HepG2 (cell line): ENCODE data around the gene ALS2CL. TPM values are rescaled to one million over a fixed set of nuclear protein-coding genes. Genes with fewer than 3 reads are reported as not detected.

ENCODE experiments used
- ATAC-seq: fragments of 200-7000 bp; cut with Tn5 transposase; 3 replicates; pipeline ENCODE4 v1.9.1; 2020; ENCODE audit warnings: mild to moderate bottlenecking, moderate library complexity
- BruUV-seq: library from RNA; stranded (reverse); fragments of 400-500 nt; replicated peaks from 2 replicates; lab custom pipeline; 2021; lab: Mats Ljungman, UMichigan
- CTCF ChIA-PET: fragments of 300-600 bp; formaldehyde crosslinking; extraction: SDS; loops from one replicate; lab custom pipeline; 2021; ENCODE audit warnings: low total read pairs, inconsistent platforms, low intra/inter-chr PET ratio; lab: Yijun Ruan, JAX
- POLR2A ChIA-PET: fragments of 350-600 bp; sonication (Branson Sonifier 250); formaldehyde crosslinking; loops from one replicate; lab custom pipeline; 2020; ENCODE audit warnings: antibody characterized with exemption, inconsistent platforms; lab: Yijun Ruan, JAX
- DNase-seq: peaks from one replicate; pipeline ENCODE4 v3.0.0-alpha.2; 2015; ENCODE audit warnings: low spot score
- FAIRE-seq: peaks from 3 replicates; lab custom pipeline; 2011; peaks lifted over from hg19 to GRCh38; lab: Jason Lieb, UNC
- H2AFZ ChIP-seq: one replicate; pipeline ENCODE4 v1.6.1; 2011; ENCODE audit warnings: low read length, inconsistent platforms
- H3K27ac ChIP-seq: fragments of 300-600 bp; 3 replicates; pipeline ENCODE4 v1.8.0; 2011; ENCODE audit warnings: mixed run types, mild to moderate bottlenecking, mixed read lengths, low read length, inconsistent platforms; ENCODE audit not compliant: insufficient read depth; ENCODE audit errors: extremely low read length
- H3K27me3 ChIP-seq, 2 experiments: fragments of 200-600 bp in 1 of 2; 2 replicates in 1 of 2; 3 replicates in 1 of 2; pipeline versions ENCODE4 v1.6.0 to v1.8.0; 2011; ENCODE audit warnings: low read length in 2 of 2, mild to moderate bottlenecking in 2 of 2, moderate library complexity in 2 of 2, inconsistent platforms in 1 of 2; ENCODE audit not compliant: insufficient read depth in 2 of 2, control insufficient read depth in 1 of 2
- H3K36me3 ChIP-seq, 2 experiments: fragments of 200-600 bp in 1 of 2; replicated peaks in 1 of 2; 2 replicates in 1 of 2; 3 replicates in 1 of 2; pipeline versions ENCODE4 v1.5.1 to v1.8.0; 2011; ENCODE audit warnings: low read length in 2 of 2, inconsistent platforms in 1 of 2; ENCODE audit not compliant: insufficient read depth in 2 of 2, control insufficient read depth in 1 of 2
- H3K4me1 ChIP-seq: 2 replicates; pipeline ENCODE4 v1.5.1; 2012; ENCODE audit warnings: low read length, inconsistent platforms; ENCODE audit not compliant: insufficient read depth
- H3K4me2 ChIP-seq: 2 replicates; pipeline ENCODE4 v1.6.0; 2011; ENCODE audit warnings: low read depth, low read length, inconsistent platforms
- H3K4me3 ChIP-seq, 3 experiments: fragments of 200-600 bp in 1 of 3; sonication (generic), shearing (Covaris generic) in 1 of 3; replicated peaks in 1 of 3; 2 replicates each; pipeline ENCODE4 v1.5.1; 2011 to 2016; ENCODE audit warnings: low read length in 3 of 3, inconsistent platforms in 2 of 3, low read depth in 2 of 3, mild to moderate bottlenecking in 2 of 3, control low read depth in 1 of 3, mixed read lengths in 1 of 3; ENCODE audit not compliant: insufficient read depth in 1 of 3
- H3K79me2 ChIP-seq: one replicate; pipeline ENCODE4 v1.6.1; 2011; ENCODE audit warnings: low read length, inconsistent platforms; ENCODE audit not compliant: insufficient read depth
- H3K9ac ChIP-seq: 2 replicates; pipeline ENCODE4 v1.6.0; 2011; ENCODE audit warnings: mild to moderate bottlenecking, low read depth, low read length, inconsistent platforms; ENCODE audit not compliant: insufficient read depth
- H3K9me3 ChIP-seq: 2 replicates; pipeline ENCODE4 v1.5.1; 2012; ENCODE audit warnings: mild to moderate bottlenecking, low read length
- H4K20me1 ChIP-seq: 2 replicates; pipeline ENCODE4 v1.6.0; 2011; ENCODE audit warnings: inconsistent platforms, mild to moderate bottlenecking, low read length, moderate library complexity; ENCODE audit not compliant: insufficient read depth
- BRD4 ChIP-seq: sonication (generic); formaldehyde crosslinking; IDR thresholded peaks from 2 replicates; pipeline ENCODE4 v1.4.0; 2020; ENCODE audit warnings: missing genetic modification reagents
- CHD2 ChIP-seq: IDR thresholded peaks from 2 replicates; pipeline ENCODE4 v1.6.1; 2011; ENCODE audit warnings: low read depth, low read length, improper control_type of control experiment
- ESRRA ChIP-seq: sonication (generic); formaldehyde crosslinking; IDR thresholded peaks from 2 replicates; pipeline ENCODE4 v1.5.1; 2020; ENCODE audit warnings: mild to moderate bottlenecking, low read depth, missing genetic modification reagents
- GABPA ChIP-seq, 2 experiments: IDR thresholded peaks; 2 replicates each; pipeline ENCODE4 v1.6.1; 2011 to 2016; ENCODE audit warnings: low read depth in 2 of 2, low read length in 1 of 2, missing biosample characterization in 1 of 2, missing genetic modification characterization in 1 of 2
- HIVEP1 ChIP-seq: sonication (generic); formaldehyde crosslinking; IDR thresholded peaks from 2 replicates; pipeline ENCODE4 v1.4.0; 2020; ENCODE audit warnings: mild to moderate bottlenecking, missing genetic modification reagents
- KDM6A ChIP-seq: IDR thresholded peaks from 2 replicates; pipeline ENCODE4 v1.6.1; 2016; ENCODE audit warnings: low read depth
- MTF1 ChIP-seq: sonication (generic); formaldehyde crosslinking; IDR thresholded peaks from 2 replicates; pipeline ENCODE4 v1.5.0; 2020; ENCODE audit warnings: missing genetic modification reagents
- MYC ChIP-seq: sonication (generic); formaldehyde crosslinking; IDR thresholded peaks from 2 replicates; pipeline ENCODE4 v1.9.0; 2021; ENCODE audit warnings: missing genetic modification reagents, borderline replicate concordance
- NR2F1 ChIP-seq, 2 experiments: fragments of 450-650 bp in 1 of 2; formaldehyde crosslinking in 1 of 2; IDR thresholded peaks; 2 replicates each; pipeline versions ENCODE4 v1.5.0 to v1.6.1; 2016 to 2020; ENCODE audit warnings: mild to moderate bottlenecking in 1 of 2, missing compliant biosample characterization in 1 of 2, missing genetic modification reagents in 1 of 2, moderate library complexity in 1 of 2
- TAF1 ChIP-seq: sonication (generic); formaldehyde crosslinking; IDR thresholded peaks from 2 replicates; pipeline ENCODE4 v1.4.0; 2020; ENCODE audit warnings: missing genetic modification reagents
- TOE1 ChIP-seq: sonication (generic); formaldehyde crosslinking; IDR thresholded peaks from 2 replicates; pipeline ENCODE4 v1.4.0; 2020; ENCODE audit warnings: mild to moderate bottlenecking, missing genetic modification reagents
- TRIM24 ChIP-seq: sonication (generic); formaldehyde crosslinking; IDR thresholded peaks from 2 replicates; pipeline ENCODE4 v1.8.0; 2022; ENCODE audit warnings: mild to moderate bottlenecking, missing genetic modification reagents
- ZNF441 ChIP-seq: sonication (generic); formaldehyde crosslinking; IDR thresholded peaks from 2 replicates; pipeline ENCODE4 v1.7.0; 2021; ENCODE audit warnings: missing genetic modification reagents, borderline replicate concordance
- ZNF713 ChIP-seq: sonication (generic); formaldehyde crosslinking; IDR thresholded peaks from 2 replicates; pipeline ENCODE4 v1.4.0; 2020; ENCODE audit warnings: mild to moderate bottlenecking, missing genetic modification reagents
- ZNF75D ChIP-seq: sonication (generic); formaldehyde crosslinking; IDR thresholded peaks from 2 replicates; pipeline ENCODE4 v1.8.1; 2023; ENCODE audit warnings: missing genetic modification reagents, mild to moderate bottlenecking, borderline replicate concordance
- WGBS: methylation state at CpG from one replicate; pipeline ENCODE4 v1.1.6; 2017; ENCODE audit warnings: low lambda C conversion rate; 5-methylcytosine and 5-hydroxymethylcytosine counted together
- in situ Hi-C: cut with HindIII; loops from 2 replicates; pipeline ENCODE4 v1.10.0; 2017; ENCODE audit warnings: low pct_unique_long_range_greater_than_20kb; ENCODE audit not compliant: extremely low pct_ligation_motif_present
- intact Hi-C: fragments of 100-400 bp; cut with micrococcal nuclease; formaldehyde crosslinking; loops from one replicate; pipeline ENCODE4 v1.10.0; 2022; ENCODE audit not compliant: unreplicated experiment
- polyA plus RNA-seq, 8 experiments: library from polyadenylated mRNA; depleted of rRNA in 3 of 8; stranded (reverse) in 7 of 8; unstranded in 1 of 8; fragments of >200 nt; fragmentation: Illumina TruSeq in 4 of 8; extraction: Trizol in 4 of 8; gene quantifications; 2 replicates each; pipeline versions ENCODE4 v1.2.1 to v1.2.3, GENCODE V29; 2011 to 2016; ENCODE audit warnings: low read depth in 4 of 8, missing spikeins in 1 of 8, mixed read lengths in 1 of 8; ENCODE audit not compliant: insufficient read depth in 1 of 8
- total RNA-seq, 5 experiments: library from RNA; depleted of rRNA; stranded (reverse); fragments of >200 nt; fragmentation: Illumina TruSeq; extraction: Trizol; gene quantifications; 2 replicates each; pipeline ENCODE4 v1.2.3, GENCODE V29; 2016; ENCODE audit warnings: low read depth in 1 of 5
- TF ChIP-seq, protein P1 (sequence below), 2 experiments: sonication (generic) in 1 of 2; formaldehyde crosslinking in 1 of 2; IDR thresholded peaks; 2 replicates each; pipeline versions ENCODE4 v1.4.0 to v1.6.1; 2018 to 2020; ENCODE audit warnings: missing genetic modification reagents in 2 of 2, borderline replicate concordance in 1 of 2, low read depth in 1 of 2, mild to moderate bottlenecking in 1 of 2, missing biosample characterization in 1 of 2

Gene ALS2CL
- total and polyA plus RNA-seq, 2 of the 13 experiments (the other 11 are each of a cell fraction or from before 2014, with no cell fraction given) = not detected

DNA sequence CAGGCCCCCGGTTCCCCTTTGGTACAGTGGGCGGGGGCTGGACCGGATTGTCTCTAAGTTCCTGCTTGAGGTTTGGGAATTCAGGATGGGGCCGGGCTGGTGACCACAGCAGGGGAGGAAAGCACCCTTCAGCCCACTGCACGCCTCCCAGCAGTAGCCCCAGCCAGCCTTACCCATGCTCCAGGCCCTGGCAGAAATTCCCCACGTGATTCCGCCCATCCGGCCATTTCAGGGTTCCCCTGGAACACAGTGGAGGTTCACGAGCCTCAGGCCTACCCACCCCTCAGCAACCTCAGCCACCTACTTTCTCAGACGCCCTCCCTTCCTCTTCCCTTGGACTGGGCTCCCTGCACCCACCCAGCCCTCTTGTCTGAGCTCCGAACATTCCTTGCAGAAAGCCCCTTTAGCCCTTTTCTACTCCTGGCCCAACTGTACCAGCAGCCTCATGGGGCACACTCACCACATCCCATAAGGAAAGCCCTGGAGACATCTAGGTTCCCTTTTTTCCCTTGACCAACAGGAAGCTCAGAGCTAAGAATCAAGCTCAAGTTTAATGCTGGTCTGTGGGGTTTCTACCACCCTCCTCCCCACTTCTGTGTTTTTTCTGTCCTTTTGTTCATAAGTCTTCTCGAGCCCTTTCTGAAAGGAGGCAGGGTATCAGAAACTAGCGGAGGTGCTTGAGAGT lies 11.5 kb downstream of the ALS2CL start:
- no peak for FAIRE-seq
- ATAC-seq = no peak
- ChIA-PET CTCF (no interaction called here), POLR2A (no interaction called here)
- no peak for DNase-seq
- WGBS = 15% methylated on average over 8 of the region's 13 CpGs
- in situ Hi-C loops (no loop called here), intact Hi-C loops (no loop called here)
- no TSS peak for BruUV-seq
- no peak overlapping the region for H2AFZ ChIP-seq
- no peaks in the 10 kb centered on the region for H4K20me1 ChIP-seq
- H3K27ac ChIP-seq = no peak overlapping the region
- H3K9me3 ChIP-seq = no peaks in the 10 kb centered on the region
- H3K27me3 ChIP-seq = peaks cover 4 to 55% of the 10 kb centered on the region in 2 experiments; a peak in 4 of 5 replicates
- no peaks in the 10 kb centered on the region for H3K79me2 ChIP-seq
- H3K9ac ChIP-seq = no peak overlapping the region
- H3K36me3 ChIP-seq = no peaks in the 10 kb centered on the region
- no peak overlapping the region for H3K4me3 ChIP-seq
- H3K4me1 ChIP-seq = no peaks in the 10 kb centered on the region
- no peak overlapping the region for H3K4me2 ChIP-seq
- TF ChIP-seq ZNF441 (CRISPR knock-in tag) (no peak), KDM6A (CRISPR knock-in tag) (no peak), NR2F1 (CRISPR knock-in tag; IDR thresholded peaks at IDR 0.05) (no peak), ZNF713 (CRISPR knock-in tag) (no peak), ZNF75D (CRISPR knock-in tag) (no peak), CHD2 (no peak), MYC (CRISPR knock-in tag) (no peak), HIVEP1 (CRISPR knock-in tag) (no peak), TAF1 (no peak), BRD4 (CRISPR knock-in tag) (no peak), ESRRA (CRISPR knock-in tag) (no peak), TRIM24 (CRISPR knock-in tag) (no peak), MTF1 (CRISPR knock-in tag) (no peak), GABPA (IDR thresholded peaks at IDR 0.05; ENCODE audit: low read depth, low read length) (no peak), GABPA (CRISPR knock-in tag; IDR thresholded peaks at IDR 0.05; ENCODE audit: low read depth) (no peak), TOE1 (CRISPR knock-in tag) (no peak)
- TF ChIP-seq, protein P1, sequence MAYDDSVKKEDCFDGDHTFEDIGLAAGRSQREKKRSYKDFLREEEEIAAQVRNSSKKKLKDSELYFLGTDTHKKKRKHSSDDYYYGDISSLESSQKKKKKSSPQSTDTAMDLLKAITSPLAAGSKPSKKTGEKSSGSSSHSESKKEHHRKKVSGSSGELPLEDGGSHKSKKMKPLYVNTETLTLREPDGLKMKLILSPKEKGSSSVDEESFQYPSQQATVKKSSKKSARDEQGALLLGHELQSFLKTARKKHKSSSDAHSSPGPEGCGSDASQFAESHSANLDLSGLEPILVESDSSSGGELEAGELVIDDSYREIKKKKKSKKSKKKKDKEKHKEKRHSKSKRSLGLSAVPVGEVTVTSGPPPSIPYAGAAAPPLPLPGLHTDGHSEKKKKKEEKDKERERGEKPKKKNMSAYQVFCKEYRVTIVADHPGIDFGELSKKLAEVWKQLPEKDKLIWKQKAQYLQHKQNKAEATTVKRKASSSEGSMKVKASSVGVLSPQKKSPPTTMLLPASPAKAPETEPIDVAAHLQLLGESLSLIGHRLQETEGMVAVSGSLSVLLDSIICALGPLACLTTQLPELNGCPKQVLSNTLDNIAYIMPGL (CRISPR knock-in tag; IDR thresholded peaks at IDR 0.05; ENCODE audit: borderline replicate concordance in 1 of 2, low read depth in 1 of 2) = no peak
